SK-MEL-5 (cell line): ENCODE measurements around the gene IER2. TPM values are rescaled to one million over a fixed set of nuclear protein-coding genes. Genes with fewer than 3 reads are reported as not detected.
"Not testable (repeated sequence)": the region's sequence is repeated elsewhere in the genome, so short reads cannot be mapped to it uniquely, and the experiment has no call there.

Source experiments
- DNase-seq: peaks from one replicate; pipeline ENCODE4 v3.0.0-alpha.2; 2016; ENCODE audit warnings: low read depth, low spot score
- in situ Hi-C: cut with HindIII; loops from 2 replicates; pipeline ENCODE4 v1.10.0; 2016; ENCODE audit warnings: low sequenced_read_pairs, high pct_unique_total_duplicates, low pct_unique_long_range_greater_than_20kb
- total RNA-seq: library from RNA; depleted of rRNA; stranded (reverse); fragments of >200 nt; shearing (Covaris generic); gene quantifications from 2 replicates; pipeline ENCODE4 v1.2.3, GENCODE V29; 2014

Gene IER2
- total RNA-seq, 1 experiment from 2014 or later, result 7.8 TPM

- in situ Hi-C loops, result no loop called here
- no peak for DNase-seq
Observed at GRCh38 chr19:13133241-13133870, 16.9 kb upstream of the IER2 start.

- in situ Hi-C loops, result no loop called here
- DNase-seq, result no peak
Observed at GRCh38 chr19:13134626-13135025, 15.6 kb upstream of the IER2 start.

GRCh38 chr19:13135068-13136062 is 14.8 kb upstream of the IER2 start:
- in situ Hi-C loops, result no loop called here
- no peak for DNase-seq

GRCh38 chr19:13137290-13137794 is 12.9 kb upstream of the IER2 start:
- no peak for DNase-seq
- in situ Hi-C loops, result no loop called here

GRCh38 chr19:13138171-13138915 is 11.9 kb upstream of the IER2 start:
- in situ Hi-C loops, result no loop called here
- no peak for DNase-seq

- no peak for DNase-seq
- in situ Hi-C loops, result no loop called here
Observed at GRCh38 chr19:13138916-13139198, 11.4 kb upstream of the IER2 start.

- in situ Hi-C loops, result no loop called here
- DNase-seq, result no peak
Observed at GRCh38 chr19:13139633-13140311, 10.4 kb upstream of the IER2 start.

GRCh38 chr19:13146763-13147563 is 3.2 kb upstream of the IER2 start:
- in situ Hi-C loops, result no loop called here

GRCh38 chr19:13149173-13149627 is 1.0 kb upstream of the IER2 start:
- DNase-seq, in situ Hi-C loops: not testable (repeated sequence)

More at GRCh38 chr19:13146763-13147563, 3.2 kb upstream of the IER2 start:
- no peak for DNase-seq

GRCh38 chr19:13149628-13150186 is 504 bp upstream of the IER2 start:
- DNase-seq, result no peak
- in situ Hi-C loops, result no loop called here

- no peak for DNase-seq
Observed at GRCh38 chr19:13150931-13151604, 857 bp downstream of the IER2 start.

GRCh38 chr19:13151605-13152355 is 1.6 kb downstream of the IER2 start:
- peak; percentile 93 for DNase-seq
- in situ Hi-C loops, result no loop called here

More at GRCh38 chr19:13150931-13151604, 857 bp downstream of the IER2 start:
- in situ Hi-C loops, result no loop called here

- in situ Hi-C loops, result no loop called here
Observed at GRCh38 chr19:13152356-13152973, 2.3 kb downstream of the IER2 start.

GRCh38 chr19:13152974-13153568 is 2.9 kb downstream of the IER2 start:
- DNase-seq, result peak; percentile 94
- in situ Hi-C loops, result no loop called here

More at GRCh38 chr19:13152356-13152973, 2.3 kb downstream of the IER2 start:
- DNase-seq, result peak; percentile 41
